Keratinocyte (primary cell): ENCODE data around the gene HEXIM1.

Experiments
- CTCF ChIP-seq, 3 experiments: IDR thresholded peaks in 1 of 3; conservative IDR thresholded peaks in 1 of 3; optimal IDR thresholded peaks in 1 of 3; 2 replicates in 2 of 3; 3 replicates in 1 of 3; pipeline versions ENCODE3 to v1.5.1; 2011; ENCODE audit warnings: low read length in 3 of 3, mild to moderate bottlenecking in 3 of 3, moderate library complexity in 2 of 3, control low read depth in 1 of 3, inconsistent platforms in 1 of 3; ENCODE audit not compliant: insufficient read depth in 2 of 3; ENCODE audit errors: extremely low read depth in 1 of 3
- EZH2 ChIP-seq: IDR thresholded peaks from one replicate; pipeline ENCODE4 v1.6.1; 2012; ENCODE audit warnings: inconsistent platforms, mild to moderate bottlenecking, low read length, moderate library complexity

- no peak for TF ChIP-seq CTCF (optimal IDR thresholded peaks at IDR 0.05 in 1 of 3, IDR thresholded peaks at IDR 0.05 in 1 of 3, conservative IDR thresholded peaks at IDR 0.05 in 1 of 3; ENCODE audit: extremely low read depth in 1 of 3, insufficient read depth in 2 of 3, low read length in 3 of 3)
- no peak for TF ChIP-seq EZH2
Measured at GRCh38 chr17:45111850-45112249, 36.4 kb upstream of the HEXIM1 start.
